ENCODE data around the gene ASB9. TPM values are rescaled to one million over a fixed set of nuclear protein-coding genes. Genes with fewer than 3 reads are reported as not detected.

The ASB9 gene
- total and polyA plus RNA-seq, 2 donors (not counting 1 experiment from before 2014, with no cell fraction given), result 1.2 TPM; not detected in 1

- Histone ChIP-seq H4K20me1 (ENCODE audit: control insufficient read depth, extremely low read depth, insufficient read depth, low read length) (no peaks in the 10 kb centered on the region), H3K27ac (ENCODE audit: insufficient read depth, low read length) (no peak overlapping the region), H3K4me2 (ENCODE audit: extremely low read depth, insufficient read depth, low read length) (no peak overlapping the region), H3K9ac (ENCODE audit: insufficient read depth, low read length) (no peak overlapping the region), H3K79me2 (ENCODE audit: control insufficient read depth, insufficient read depth, low read length) (no peaks in the 10 kb centered on the region), H3K4me1 (ENCODE audit: control insufficient read depth, extremely low read depth, insufficient read depth, low read length) (no peaks in the 10 kb centered on the region), H3K4me3 (replicated peaks in 1 of 4; ENCODE audit: control extremely low read depth in 1 of 4, insufficient read depth in 1 of 4, low read depth in 3 of 4, low read length in 4 of 4) (no peak overlapping the region), H3K27me3 (ENCODE audit: control insufficient read depth, insufficient read depth, low read length) (no peaks in the 10 kb centered on the region), H3K36me3 (ENCODE audit: control insufficient read depth, insufficient read depth, low read length) (no peaks in the 10 kb centered on the region), H3K9me3 (ENCODE audit: control insufficient read depth, insufficient read depth, low read depth, low read length) (no peaks in the 10 kb centered on the region), H2AFZ (ENCODE audit: low read length) (no peak overlapping the region)
- DNase-seq (ENCODE audit: low read depth in 2 of 2), result peak in 1 of 2 donors; percentile 4
- no peak for TF ChIP-seq EZH2 (IDR thresholded peaks at IDR 0.05; ENCODE audit: low read length, missing control alignments)
Observed at GRCh38 chrX:15245896-15246295, 24.0 kb downstream of the ASB9 start.

DNA sequence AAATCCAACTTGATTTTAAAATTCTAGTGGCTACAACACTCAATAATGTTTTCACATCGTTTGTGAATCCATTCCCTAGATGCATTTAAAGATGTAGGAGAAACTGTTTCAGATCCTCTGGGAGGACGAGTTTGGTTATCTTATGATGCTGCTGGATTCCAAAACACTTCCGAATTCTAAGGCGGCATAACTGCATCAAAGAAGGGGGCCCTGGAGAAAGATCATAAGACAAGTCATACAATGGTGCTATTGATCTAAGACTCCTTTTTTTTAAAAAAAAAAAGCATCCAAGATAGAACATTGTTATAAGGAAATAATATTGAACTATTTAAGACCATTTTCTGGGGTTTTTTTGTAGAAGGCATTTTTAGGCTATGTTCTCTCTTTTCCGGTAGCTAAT lies 25.5 kb downstream of the ASB9 start:
- Histone ChIP-seq H3K9me3 (ENCODE audit: control insufficient read depth, insufficient read depth, low read depth, low read length) (no peaks in the 10 kb centered on the region), H3K79me2 (ENCODE audit: control insufficient read depth, insufficient read depth, low read length) (no peaks in the 10 kb centered on the region), H3K27ac (ENCODE audit: insufficient read depth, low read length) (no peak overlapping the region), H3K9ac (ENCODE audit: insufficient read depth, low read length) (no peak overlapping the region), H3K4me1 (ENCODE audit: control insufficient read depth, extremely low read depth, insufficient read depth, low read length) (no peaks in the 10 kb centered on the region), H2AFZ (ENCODE audit: low read length) (no peak overlapping the region), H3K4me3 (replicated peaks in 1 of 4; ENCODE audit: control extremely low read depth in 1 of 4, insufficient read depth in 1 of 4, low read depth in 3 of 4, low read length in 4 of 4) (no peak overlapping the region), H3K27me3 (ENCODE audit: control insufficient read depth, insufficient read depth, low read length) (no peaks in the 10 kb centered on the region), H3K4me2 (ENCODE audit: extremely low read depth, insufficient read depth, low read length) (no peak overlapping the region), H3K36me3 (ENCODE audit: control insufficient read depth, insufficient read depth, low read length) (no peaks in the 10 kb centered on the region), H4K20me1 (ENCODE audit: control insufficient read depth, extremely low read depth, insufficient read depth, low read length) (no peaks in the 10 kb centered on the region)
- DNase-seq (ENCODE audit: low read depth in 2 of 2), result no peak
- TF ChIP-seq EZH2 (IDR thresholded peaks at IDR 0.05; ENCODE audit: low read length, missing control alignments) (no peak), CTCF (conservative IDR thresholded peaks at IDR 0.05 in 1 of 2, IDR thresholded peaks at IDR 0.05 in 1 of 2; ENCODE audit: low read depth in 1 of 2, low read length in 2 of 2) (no peak)

DNA sequence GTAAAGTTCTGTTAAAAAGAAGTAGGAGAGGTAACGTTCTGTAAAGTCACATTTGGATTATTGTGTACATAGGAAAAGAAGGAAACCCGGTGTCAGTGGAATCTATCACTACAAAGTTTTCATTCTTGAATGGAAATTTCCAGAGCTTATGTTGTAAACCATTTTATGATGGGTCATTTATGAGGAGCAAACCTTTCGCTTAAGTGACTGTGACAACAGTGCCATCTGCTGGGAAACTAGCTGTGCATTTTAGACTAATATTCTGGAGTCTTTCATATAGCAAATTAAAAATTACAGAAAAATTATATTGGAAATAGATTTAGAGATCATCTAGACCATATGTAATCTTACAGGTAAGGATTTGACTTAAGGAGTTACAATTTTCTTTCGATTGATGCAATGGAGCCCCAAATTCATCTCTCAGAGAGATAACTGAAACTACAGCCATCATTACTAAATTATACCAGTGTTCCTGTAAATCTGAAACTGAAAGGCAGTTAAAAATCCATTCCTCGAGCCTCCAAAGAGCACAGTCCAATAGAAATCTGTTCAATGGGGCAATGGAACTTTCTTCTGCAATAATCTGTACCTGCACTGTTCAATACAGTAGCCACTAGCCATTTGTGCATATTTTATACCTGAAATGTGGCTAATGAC lies 26.9 kb downstream of the ASB9 start:
- Histone ChIP-seq H3K4me1 (ENCODE audit: control insufficient read depth, extremely low read depth, insufficient read depth, low read length) (no peaks in the 10 kb centered on the region), H3K79me2 (ENCODE audit: control insufficient read depth, insufficient read depth, low read length) (no peaks in the 10 kb centered on the region), H3K4me2 (ENCODE audit: extremely low read depth, insufficient read depth, low read length) (no peak overlapping the region), H3K27ac (ENCODE audit: insufficient read depth, low read length) (no peak overlapping the region), H3K9me3 (ENCODE audit: control insufficient read depth, insufficient read depth, low read depth, low read length) (no peaks in the 10 kb centered on the region), H4K20me1 (ENCODE audit: control insufficient read depth, extremely low read depth, insufficient read depth, low read length) (no peaks in the 10 kb centered on the region), H3K36me3 (ENCODE audit: control insufficient read depth, insufficient read depth, low read length) (no peaks in the 10 kb centered on the region), H3K9ac (ENCODE audit: insufficient read depth, low read length) (no peak overlapping the region), H3K4me3 (replicated peaks in 1 of 4; ENCODE audit: control extremely low read depth in 1 of 4, insufficient read depth in 1 of 4, low read depth in 3 of 4, low read length in 4 of 4) (no peak overlapping the region), H2AFZ (ENCODE audit: low read length) (no peak overlapping the region), H3K27me3 (ENCODE audit: control insufficient read depth, insufficient read depth, low read length) (no peaks in the 10 kb centered on the region)
- peak; percentile 31 to 60 for DNase-seq (ENCODE audit: low read depth in 2 of 2)
- TF ChIP-seq CTCF (conservative IDR thresholded peaks at IDR 0.05 in 1 of 2, IDR thresholded peaks at IDR 0.05 in 1 of 2; ENCODE audit: low read depth in 1 of 2, low read length in 2 of 2) (peak; percentile 45 to 55), EZH2 (IDR thresholded peaks at IDR 0.05; ENCODE audit: low read length, missing control alignments) (no peak)

All from fibroblast of lung (primary cell).